HUES6 (cell line): Measurements from ENCODE around the gene BMP7.

Experiments
- H3K27ac ChIP-seq: 2 replicates; pipeline ENCODE4 v1.7.0; 2013; ENCODE audit warnings: low read depth, mild to moderate bottlenecking, low read length, inconsistent platforms
- H3K27me3 ChIP-seq: 2 replicates; pipeline ENCODE4 v1.6.1; 2013; ENCODE audit warnings: low read length; ENCODE audit not compliant: control insufficient read depth, insufficient read depth
- H3K36me3 ChIP-seq: 2 replicates; pipeline ENCODE4 v1.6.1; 2013; ENCODE audit warnings: low read length; ENCODE audit not compliant: control insufficient read depth, insufficient read depth
- H3K4me1 ChIP-seq: 2 replicates; pipeline ENCODE4 v1.6.1; 2013; ENCODE audit warnings: low read length; ENCODE audit not compliant: control insufficient read depth, insufficient read depth
- H3K4me3 ChIP-seq: 2 replicates; pipeline ENCODE4 v1.5.1; 2013; ENCODE audit warnings: low read depth, low read length
- H3K9ac ChIP-seq: one replicate; pipeline ENCODE4 v1.6.1; 2013; ENCODE audit warnings: mild to moderate bottlenecking, low read length
- H3K9me3 ChIP-seq: 2 replicates; pipeline ENCODE4 v1.6.1; 2013; ENCODE audit warnings: low read depth, low read length; ENCODE audit not compliant: control insufficient read depth, insufficient read depth

Gene BMP7

DNA sequence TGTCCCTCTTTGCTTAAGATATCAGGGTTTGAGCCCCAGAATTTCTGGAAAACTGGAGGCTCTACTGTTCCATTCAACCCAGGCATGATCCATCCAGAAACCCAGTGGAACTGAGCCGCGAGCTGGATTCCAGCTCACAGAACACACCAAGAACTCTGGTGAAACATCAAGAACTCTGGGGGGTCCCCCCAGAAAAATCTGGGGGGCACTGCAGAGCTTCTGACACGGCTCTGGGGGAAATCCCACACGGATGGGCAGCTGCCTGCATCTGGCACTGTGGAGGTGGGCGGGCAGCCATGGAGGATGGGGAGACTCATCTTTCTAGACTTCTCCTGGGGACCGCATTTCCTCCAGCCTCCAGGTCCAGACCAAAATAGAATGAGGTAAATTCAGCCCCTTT lies 51.0 kb downstream of the BMP7 start:
- Histone ChIP-seq H3K4me3 (no peak overlapping the region), H3K9me3 (0 out of 2 replicates have a peak, but pooled peaks cover 3% of the 10 kb centered on the region), H3K27ac (no peak overlapping the region), H3K9ac (no peak overlapping the region), H3K36me3 (no peaks in the 10 kb centered on the region; the same call in 1 of the 2 replicates), H3K4me1 (peaks cover 22% of the 10 kb centered on the region), H3K27me3 (peaks cover 18% of the 10 kb centered on the region; the same call in 1 of the 2 replicates)

DNA sequence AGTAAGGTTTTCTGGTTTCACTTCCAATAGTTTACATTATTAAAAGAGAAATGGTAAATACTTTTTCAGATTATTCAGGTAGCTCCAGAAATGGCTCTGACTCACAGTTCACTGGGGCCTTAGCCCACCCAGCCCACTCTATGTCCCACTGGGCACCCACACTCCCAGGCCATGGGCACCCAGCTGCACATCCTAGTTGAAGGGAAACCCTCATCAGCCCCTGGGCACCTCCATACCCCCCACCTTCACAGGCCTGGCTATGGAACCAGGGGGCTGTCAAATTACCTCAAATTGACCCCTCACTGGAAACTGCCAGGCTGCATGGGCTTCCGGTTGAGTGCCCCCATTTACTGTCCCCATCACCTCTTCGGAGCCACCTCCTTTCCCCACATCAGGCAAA lies 51.5 kb downstream of the BMP7 start:
- 0 out of 2 replicates have a peak, but pooled peaks cover 3% of the 10 kb centered on the region for H3K9me3 ChIP-seq
- H3K36me3 ChIP-seq = no peaks in the 10 kb centered on the region; the same call in 1 of the 2 replicates

DNA sequence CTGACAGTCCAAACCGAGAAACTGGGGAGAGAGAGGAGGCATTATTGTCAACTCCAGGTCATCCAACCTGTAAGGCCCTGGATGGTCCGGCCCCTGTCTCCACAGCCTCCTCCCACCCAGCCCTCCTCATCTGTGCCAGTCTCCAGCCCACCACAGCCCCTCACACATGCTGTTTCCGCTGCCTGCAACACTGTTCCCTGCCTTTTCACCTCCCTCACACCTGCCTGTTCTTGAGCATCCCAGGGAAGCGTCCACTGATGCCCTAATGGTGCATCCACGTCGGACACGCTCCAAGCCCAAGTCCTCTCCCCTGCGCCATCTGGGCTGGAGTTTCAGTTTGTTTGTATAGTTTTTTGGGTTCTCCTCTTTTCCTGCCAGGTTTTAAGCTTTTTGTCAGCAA lies 52.0 kb downstream of the BMP7 start:
- Histone ChIP-seq H3K9ac (no peak overlapping the region), H3K27ac (no peak overlapping the region), H3K4me3 (no peak overlapping the region), H3K27me3 (peaks cover 18% of the 10 kb centered on the region; the same call in 1 of the 2 replicates), H3K9me3 (0 out of 2 replicates have a peak, but pooled peaks cover 3% of the 10 kb centered on the region), H3K4me1 (peaks cover 22% of the 10 kb centered on the region), H3K36me3 (no peaks in the 10 kb centered on the region; the same call in 1 of the 2 replicates)

More for the DNA sequence above, 51.5 kb downstream of the BMP7 start:
- Histone ChIP-seq H3K27me3 (peaks cover 18% of the 10 kb centered on the region; the same call in 1 of the 2 replicates), H3K9ac (no peak overlapping the region), H3K4me3 (no peak overlapping the region), H3K4me1 (peaks cover 22% of the 10 kb centered on the region), H3K27ac (no peak overlapping the region)

DNA sequence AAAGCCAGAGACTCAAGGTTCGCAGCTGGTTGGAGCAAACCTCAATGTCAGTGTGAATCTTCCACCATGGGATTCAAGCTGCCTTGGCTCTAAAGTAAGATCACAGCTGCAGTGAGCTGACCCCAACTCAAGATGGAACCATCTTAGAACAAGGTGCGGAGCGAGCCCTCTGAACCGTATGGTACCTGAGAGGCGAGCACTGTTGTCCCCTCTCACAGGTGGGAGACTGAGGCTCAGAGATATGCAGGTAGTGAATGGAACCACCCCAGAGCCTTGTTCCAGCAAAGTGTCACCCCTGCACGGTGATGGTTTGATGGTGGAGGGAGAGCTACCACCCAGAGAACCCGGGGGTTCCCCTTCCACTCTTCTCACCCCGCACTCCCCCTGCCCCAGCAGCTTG lies 52.5 kb downstream of the BMP7 start:
- H3K27me3 ChIP-seq = peaks cover 18% of the 10 kb centered on the region; the same call in 1 of the 2 replicates
- H3K9me3 ChIP-seq = 0 out of 2 replicates have a peak, but pooled peaks cover under 1% of the 10 kb centered on the region
- no peaks in the 10 kb centered on the region; the same call in 1 of the 2 replicates for H3K36me3 ChIP-seq
- no peak overlapping the region for H3K9ac ChIP-seq
- H3K27ac ChIP-seq = no peak overlapping the region
- no peak overlapping the region for H3K4me3 ChIP-seq
- H3K4me1 ChIP-seq = peaks cover 22% of the 10 kb centered on the region

DNA sequence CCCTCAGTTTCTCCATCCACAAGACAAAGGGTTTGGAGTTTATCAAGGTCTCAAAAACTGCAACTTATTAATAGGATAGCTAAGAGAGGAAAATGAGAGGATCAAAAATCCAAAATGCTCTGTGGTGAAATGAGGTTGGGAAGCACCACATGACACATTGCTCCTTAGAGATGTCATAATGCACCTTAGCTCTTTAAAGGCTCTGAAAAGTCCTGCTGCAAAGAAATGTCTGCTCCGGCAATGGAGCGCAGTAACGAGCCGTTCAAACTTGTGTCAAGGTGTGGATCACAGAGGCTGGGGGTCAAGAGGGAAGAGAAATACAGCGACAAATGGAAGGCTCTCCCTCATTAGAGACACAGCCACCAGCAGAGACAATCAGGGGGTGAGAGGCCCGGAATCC lies 53.1 kb downstream of the BMP7 start:
- Histone ChIP-seq H3K9ac (no peak overlapping the region), H3K4me3 (no peak overlapping the region), H3K27me3 (peaks cover 18% of the 10 kb centered on the region; the same call in 1 of the 2 replicates), H3K4me1 (peaks cover 22% of the 10 kb centered on the region), H3K9me3 (no peaks in the 10 kb centered on the region), H3K36me3 (no peaks in the 10 kb centered on the region; the same call in 1 of the 2 replicates), H3K27ac (no peak overlapping the region)

DNA sequence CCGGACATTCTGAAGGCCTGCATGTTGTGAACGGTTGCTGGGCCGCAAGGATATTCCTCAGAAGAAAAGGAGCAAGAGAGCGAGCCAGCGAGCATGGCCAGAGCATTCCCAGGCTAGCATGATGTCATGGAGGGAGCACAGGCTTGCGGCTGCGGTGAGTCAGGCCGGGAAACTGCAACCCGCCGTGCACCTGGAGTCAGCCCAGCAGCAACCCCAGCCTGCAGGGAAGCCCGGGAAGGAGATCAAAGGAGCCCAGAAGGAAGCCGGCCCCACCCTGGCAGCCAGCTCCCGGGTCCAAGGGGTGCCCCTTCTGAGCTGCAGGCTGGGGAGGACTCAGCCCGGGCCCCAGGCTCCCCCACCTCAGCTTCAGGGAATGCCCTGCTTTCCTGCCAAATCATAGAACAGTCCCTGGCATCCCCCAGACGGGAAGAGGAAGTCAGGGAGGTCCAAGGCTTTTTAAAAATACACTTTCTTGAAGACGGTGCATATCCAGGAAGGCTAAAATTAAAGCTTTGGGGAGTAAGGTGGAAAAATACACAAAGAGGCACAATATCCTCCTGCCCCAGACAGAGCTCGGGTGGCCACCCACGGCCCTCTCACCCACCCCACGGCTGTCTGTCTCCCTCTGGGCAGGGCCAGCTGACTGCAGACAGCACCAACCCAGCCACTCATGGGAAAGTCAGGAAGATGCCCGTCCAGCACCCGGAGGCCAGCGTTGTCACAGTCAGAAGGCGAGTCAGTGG lies 53.7 kb downstream of the BMP7 start:
- Histone ChIP-seq H3K27ac (no peak overlapping the region), H3K4me1 (peaks cover 22% of the 10 kb centered on the region), H3K27me3 (peaks cover 18% of the 10 kb centered on the region; the same call in 1 of the 2 replicates), H3K9me3 (no peaks in the 10 kb centered on the region), H3K36me3 (no peaks in the 10 kb centered on the region; the same call in 1 of the 2 replicates), H3K4me3 (peak overlapping the region; percentile 13; the same call in 1 of the 2 replicates), H3K9ac (peak overlapping the region; percentile 59)

DNA sequence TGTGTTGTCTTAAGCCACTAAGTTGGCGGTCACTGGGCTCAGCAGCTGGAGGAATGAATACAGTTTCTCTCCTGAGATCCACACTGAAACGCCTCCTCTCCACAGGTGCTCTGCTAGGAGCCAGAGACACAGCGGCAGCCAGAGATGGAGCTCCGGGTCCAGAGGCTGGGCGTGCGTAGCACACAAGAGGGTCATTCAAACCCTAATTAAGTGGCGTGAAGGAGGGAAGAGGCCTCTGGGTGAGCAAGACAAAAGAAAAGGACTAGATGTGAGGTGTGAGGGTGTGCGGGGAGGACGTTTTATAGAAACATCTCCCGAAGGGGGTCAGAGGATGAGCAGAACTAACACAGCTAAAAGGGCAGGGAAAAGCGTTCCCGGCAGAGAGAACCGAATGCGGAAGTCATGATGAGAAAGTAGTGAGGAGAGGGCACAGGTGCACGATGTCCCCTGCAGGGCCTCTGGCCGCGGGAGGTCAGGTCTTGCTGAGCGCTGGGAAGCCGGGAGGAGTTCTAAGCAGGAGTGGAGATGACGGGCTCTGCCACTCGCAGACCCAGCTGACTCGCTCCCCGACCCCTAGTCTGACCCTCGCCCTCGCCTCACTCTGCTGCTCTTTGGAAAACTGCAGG lies 54.4 kb downstream of the BMP7 start:
- Histone ChIP-seq H3K9ac (peak overlapping the region; percentile 59), H3K4me3 (peak overlapping the region; percentile 13; the same call in 1 of the 2 replicates), H3K36me3 (peaks cover 1% of the 10 kb centered on the region; the same call in 1 of the 2 replicates), H3K9me3 (peaks cover 5% of the 10 kb centered on the region), H3K27ac (no peak overlapping the region), H3K4me1 (peaks cover 22% of the 10 kb centered on the region), H3K27me3 (peaks cover 18% of the 10 kb centered on the region; the same call in 1 of the 2 replicates)

DNA sequence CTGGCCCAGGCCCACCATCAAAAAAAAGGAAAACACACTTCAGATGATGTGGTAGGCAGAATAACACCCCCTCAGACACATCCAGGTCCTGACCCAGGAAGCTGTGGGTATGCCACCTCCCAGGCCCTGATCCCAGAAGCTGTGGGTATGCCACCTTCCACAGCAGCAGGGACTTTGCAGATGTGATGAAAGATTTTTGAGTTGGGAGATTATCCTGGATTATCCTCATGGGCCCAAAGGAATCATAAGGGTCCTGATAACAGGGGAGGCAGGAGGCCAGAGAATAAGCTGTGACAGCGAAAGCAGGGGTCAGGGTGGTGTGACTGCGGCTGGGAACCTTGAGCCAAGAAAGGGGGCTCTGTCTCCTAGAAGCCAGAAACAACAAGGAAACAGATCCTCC lies 55.0 kb downstream of the BMP7 start:
- H3K27me3 ChIP-seq = peaks cover 18% of the 10 kb centered on the region; the same call in 1 of the 2 replicates
- no peak overlapping the region for H3K4me3 ChIP-seq
- peaks cover 4% of the 10 kb centered on the region; the same call in 1 of the 2 replicates for H3K36me3 ChIP-seq
- H3K4me1 ChIP-seq = peaks cover 22% of the 10 kb centered on the region
- peaks cover 7% of the 10 kb centered on the region for H3K9me3 ChIP-seq
- no peak overlapping the region for H3K27ac ChIP-seq
- peak overlapping the region; percentile 19 for H3K9ac ChIP-seq

DNA sequence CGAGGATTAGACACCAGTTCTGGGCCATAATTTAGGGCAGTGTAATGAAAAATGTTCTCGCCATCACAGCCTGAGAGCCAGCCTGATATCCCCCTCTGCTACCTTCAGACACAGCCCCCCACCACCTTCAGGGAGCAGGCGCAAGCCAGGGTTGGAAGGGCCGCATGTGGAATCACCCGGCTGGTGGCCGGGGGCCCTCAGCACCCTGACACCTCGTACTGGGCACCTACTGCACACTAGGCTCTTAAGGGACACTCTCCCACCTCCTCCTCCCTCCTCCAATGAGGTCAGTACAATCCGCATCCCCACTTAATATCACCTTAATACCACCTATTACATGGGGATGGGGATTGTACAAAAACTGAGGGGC lies 55.5 kb downstream of the BMP7 start:
- H3K4me1 ChIP-seq = peaks cover 22% of the 10 kb centered on the region
- no peak overlapping the region for H3K9ac ChIP-seq
- H3K27ac ChIP-seq = no peak overlapping the region
- peaks cover 4% of the 10 kb centered on the region; the same call in 1 of the 2 replicates for H3K36me3 ChIP-seq
- H3K9me3 ChIP-seq = peaks cover 7% of the 10 kb centered on the region
- H3K27me3 ChIP-seq = peaks cover 18% of the 10 kb centered on the region; the same call in 1 of the 2 replicates
- H3K4me3 ChIP-seq = no peak overlapping the region

DNA sequence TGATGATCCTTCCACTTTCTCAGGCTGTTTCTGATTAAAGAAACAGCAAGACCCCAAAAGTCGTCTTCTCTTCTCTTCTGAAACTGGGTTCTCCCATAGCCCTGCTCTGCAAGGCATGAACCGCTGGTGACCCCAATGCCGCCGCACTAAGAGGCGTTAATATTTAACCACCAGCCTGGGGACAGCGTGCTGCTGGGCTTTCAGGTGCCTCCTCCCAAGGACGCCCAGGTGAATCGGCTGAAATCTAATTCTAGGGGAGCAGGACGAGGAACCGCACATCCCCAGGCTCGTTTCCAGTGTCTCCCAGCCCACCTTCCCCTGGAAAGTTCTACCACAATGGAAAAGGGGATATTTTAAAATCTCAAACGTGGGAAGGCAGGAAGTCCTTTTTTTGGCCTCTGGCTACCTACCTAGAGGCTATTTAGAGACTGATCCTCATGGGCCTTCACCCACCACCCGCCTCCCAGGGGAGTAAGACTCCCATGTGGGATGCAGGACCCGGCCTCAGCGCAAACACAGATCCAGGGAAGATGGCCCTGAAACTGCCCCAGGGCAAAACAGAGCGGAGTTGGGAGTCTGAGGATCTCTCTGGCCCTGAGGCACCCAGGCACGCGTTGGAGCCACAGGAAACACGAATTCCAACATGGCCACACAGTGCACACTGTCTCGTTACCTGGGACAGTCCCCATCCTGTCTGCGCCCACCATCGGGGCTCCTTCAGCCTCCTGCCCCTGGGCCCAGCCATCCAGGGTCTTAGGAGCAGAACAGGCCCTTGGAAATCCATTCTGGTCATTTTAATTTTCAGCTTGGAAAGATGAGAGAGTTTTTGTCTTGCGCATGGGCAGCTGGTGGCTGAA lies 56.2 kb downstream of the BMP7 start:
- Histone ChIP-seq H3K27ac (no peak overlapping the region), H3K9ac (no peak overlapping the region), H3K27me3 (peaks cover 18% of the 10 kb centered on the region; the same call in 1 of the 2 replicates), H3K36me3 (peaks cover 4% of the 10 kb centered on the region; the same call in 1 of the 2 replicates), H3K4me1 (peaks cover 22% of the 10 kb centered on the region), H3K9me3 (peaks cover 7% of the 10 kb centered on the region), H3K4me3 (no peak overlapping the region)
